Testis (tissue), 5 donors: ENCODE results near the gene OR2T29. TPM values are rescaled to one million over a fixed set of nuclear protein-coding genes. Genes with fewer than 3 reads are reported as not detected.
"Not testable (repeated sequence)": the region's sequence is repeated elsewhere in the genome, so short reads cannot be mapped to it uniquely, and the experiment has no call there.

Source experiments
- DNase-seq: peaks from one replicate; pipeline ENCODE4 v3.0.0-alpha.2; 2019
- H3K27ac ChIP-seq, 2 donors: fragments of 200-600 bp; sonication (generic); one replicate each; pipeline ENCODE4 v1.5.1; 2019
- H3K27me3 ChIP-seq: fragments of 200-600 bp; sonication (generic); one replicate; pipeline ENCODE4 v1.5.1; 2019
- H3K36me3 ChIP-seq: fragments of 200-600 bp; sonication (generic); one replicate; pipeline ENCODE4 v1.5.1; 2017; ENCODE audit warnings: low read depth; ENCODE audit errors: missing control alignments
- H3K4me1 ChIP-seq: fragments of 200-600 bp; sonication (generic); one replicate; pipeline ENCODE4 v1.5.1; 2019
- H3K4me3 ChIP-seq, 2 donors: fragments of 200-600 bp; sonication (generic); one replicate each; pipeline ENCODE4 v1.5.1; 2017 to 2019
- H3K9me3 ChIP-seq: fragments of 200-600 bp; sonication (generic); one replicate; pipeline ENCODE4 v1.5.1; 2017
- CTCF ChIP-seq, 3 experiments: fragments of 450-650 bp in 2 of 3; fragments of 200-600 bp in 1 of 3; sonication (generic) in 1 of 3; IDR thresholded peaks; one replicate each; pipeline ENCODE4 v1.5.1; 2016 to 2019; ENCODE audit warnings: antibody characterized with exemption in 3 of 3, mild to moderate bottlenecking in 2 of 3, moderate library complexity in 1 of 3
- POLR2A ChIP-seq: fragments of 450-650 bp; IDR thresholded peaks from one replicate; pipeline ENCODE4 v1.6.1; 2017; ENCODE audit warnings: antibody characterized with exemption, mild to moderate bottlenecking, moderate library complexity
- WGBS, 2 donors: methylation state at CpG; one replicate each; pipeline ENCODE4 v1.1.5; 2018; 5-methylcytosine and 5-hydroxymethylcytosine counted together
- intact Hi-C: fragments of 100-400 bp; cut with DNase I; formaldehyde crosslinking; loops from one replicate; pipeline ENCODE4 v1.15.1; 2023; ENCODE audit warnings: low total_unique reads
- long read RNA-seq, 2 donors: transcript quantifications; one replicate each; lab custom pipeline, GENCODE V29; 2026
- polyA plus RNA-seq: library from polyadenylated mRNA; stranded (reverse); fragments of 350-450 nt; fragmentation: Illumina TruSeq; extraction: RNeasy Lipid Tissue Mini Kit (QIAGEN cat#74804); gene quantifications from one replicate; pipeline ENCODE4 v1.2.3, GENCODE V29; 2014; ENCODE audit warnings: low read depth, low replicate concordance; ENCODE audit not compliant: insufficient read depth
- total RNA-seq, 2 donors: library from RNA; depleted of rRNA; stranded (reverse); fragments of >200 nt; gene quantifications; one replicate each; pipeline ENCODE4 v1.2.3, GENCODE V29; 2016

The OR2T29 gene, protein sequence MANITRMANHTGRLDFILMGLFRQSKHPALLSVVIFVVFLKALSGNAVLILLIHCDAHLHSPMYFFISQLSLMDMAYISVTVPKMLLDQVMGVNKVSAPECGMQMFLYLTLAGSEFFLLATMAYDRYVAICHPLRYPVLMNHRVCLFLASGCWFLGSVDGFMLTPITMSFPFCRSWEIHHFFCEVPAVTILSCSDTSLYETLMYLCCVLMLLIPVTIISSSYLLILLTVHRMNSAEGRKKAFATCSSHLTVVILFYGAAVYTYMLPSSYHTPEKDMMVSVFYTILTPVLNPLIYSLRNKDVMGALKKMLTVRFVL
- total RNA-seq (not detected), polyA plus RNA-seq (not detected)
- long read RNA-seq, donor 1: 0 reads
- long read RNA-seq, donor 2: 0 reads

- DNase-seq, H3K4me3 ChIP-seq, H3K27ac ChIP-seq, H3K9me3 ChIP-seq, H3K4me1 ChIP-seq, H3K36me3 ChIP-seq, intact Hi-C loops, H3K27me3 ChIP-seq: not testable (repeated sequence)
- WGBS, 2 donors: 88 to 93% methylated on average over 1 of the region's 3 CpGs
Observed at GRCh38 chr1:248562672-248563071, at the start of gene OR2T29. OR2T29 (minus strand) TSS chr1:248562772; CDS start chr1:248559491, 3,281 bp downstream.

- Histone ChIP-seq H3K4me1 (no peaks in the 10 kb centered on the region), H3K36me3 (no peaks in the 10 kb centered on the region), H3K9me3 (no peaks in the 10 kb centered on the region), H3K27me3 (no peaks in the 10 kb centered on the region), H3K4me3 (no peak overlapping the region), H3K27ac (no peak overlapping the region)
- TF ChIP-seq POLR2A: no peak
- TF ChIP-seq CTCF (IDR thresholded peaks at IDR 0.05): no peak
- intact Hi-C loops: no loop called here
- no peak for DNase-seq
- 66 to 70% methylated on average over 3 to 4 of the region's 4 CpGs for WGBS, 2 donors
Observed at GRCh38 chr1:248611883-248612414, 49.4 kb upstream of the OR2T29 start.

GRCh38 chr1:248610301-248610700 lies 47.7 kb upstream of the OR2T29 start:
- no peak for DNase-seq
- no peaks in the 10 kb centered on the region for H3K9me3 ChIP-seq
- 53 to 57% methylated on average over 3 of the region's 3 CpGs for WGBS, 2 donors
- no peak overlapping the region for H3K4me3 ChIP-seq
- no peak for TF ChIP-seq POLR2A
- TF ChIP-seq CTCF (IDR thresholded peaks at IDR 0.05): no peak
- intact Hi-C loops: no loop called here
- H3K36me3 ChIP-seq: no peaks in the 10 kb centered on the region
- no peaks in the 10 kb centered on the region for H3K27me3 ChIP-seq
- no peak overlapping the region for H3K27ac ChIP-seq
- no peaks in the 10 kb centered on the region for H3K4me1 ChIP-seq

GRCh38 chr1:248599396-248599795 lies 36.8 kb upstream of the OR2T29 start:
- Histone ChIP-seq H3K4me3 (no peak overlapping the region), H3K27ac (no peak overlapping the region), H3K4me1 (no peaks in the 10 kb centered on the region), H3K36me3 (no peaks in the 10 kb centered on the region), H3K27me3 (no peaks in the 10 kb centered on the region), H3K9me3 (no peaks in the 10 kb centered on the region)
- intact Hi-C loops: no loop called here
- 77 to 81% methylated on average over 8 of the region's 8 CpGs for WGBS, 2 donors
- TF ChIP-seq CTCF (IDR thresholded peaks at IDR 0.05) (no peak), POLR2A (no peak)
- no peak for DNase-seq

GRCh38 chr1:248597589-248597988 lies 35.0 kb upstream of the OR2T29 start, which contains the start of gene OR2T10:
OR2T10 (minus strand) TSS chr1:248597700; CDS start chr1:248593768, 3,932 bp downstream.
- no peak for DNase-seq
- intact Hi-C loops: no loop called here
- TF ChIP-seq CTCF (IDR thresholded peaks at IDR 0.05) (no peak), POLR2A (no peak)
- Histone ChIP-seq H3K36me3 (no peaks in the 10 kb centered on the region), H3K4me3 (no peak within 1 kb of the TSS), H3K27me3 (no peaks in the 10 kb centered on the region), H3K4me1 (no peaks in the 10 kb centered on the region), H3K27ac (no peak within 1 kb of the TSS), H3K9me3 (no peaks in the 10 kb centered on the region)
- 86 to 88% methylated on average over 6 of the region's 6 CpGs for WGBS, 2 donors
